Measurements from ENCODE around the gene MINDY4. TPM values are rescaled to one million over a fixed set of nuclear protein-coding genes. Genes with fewer than 3 reads are reported as not detected.

MINDY4 gene
- total RNA-seq, 1 donor from 2014 or later, result 4.7 TPM

- H3K4me1 Mint-ChIP-seq (ENCODE audit: unreplicated experiment), result peaks cover 26% of the 10 kb centered on the region
- H3K4me3 Mint-ChIP-seq (ENCODE audit: unreplicated experiment), result no peak overlapping the region
- H3K27me3 Mint-ChIP-seq (ENCODE audit: unreplicated experiment), result peaks cover 11% of the 10 kb centered on the region
- no peaks in the 10 kb centered on the region for H3K9me3 Mint-ChIP-seq (ENCODE audit: unreplicated experiment)
- H3K27ac Mint-ChIP-seq (ENCODE audit: unreplicated experiment), result no peak overlapping the region
- no peak for TF ChIP-seq CTCF (IDR thresholded peaks at IDR 0.05; ENCODE audit: unreplicated experiment)
- DNase-seq (ENCODE audit: low spot score), result no peak
- H3K36me3 Mint-ChIP-seq (ENCODE audit: low read depth, unreplicated experiment), result no peaks in the 10 kb centered on the region
Measured at GRCh38 chr7:30920021-30920583, 148.9 kb downstream of the MINDY4 start.

GRCh38 chr7:30920584-30921539 lies 149.6 kb downstream of the MINDY4 start:
- Mint-ChIP-seq H3K36me3 (ENCODE audit: low read depth, unreplicated experiment) (no peaks in the 10 kb centered on the region), H3K4me1 (ENCODE audit: unreplicated experiment) (peaks cover 26% of the 10 kb centered on the region), H3K9me3 (ENCODE audit: unreplicated experiment) (no peaks in the 10 kb centered on the region), H3K27ac (ENCODE audit: unreplicated experiment) (no peak overlapping the region), H3K27me3 (ENCODE audit: unreplicated experiment) (peaks cover 11% of the 10 kb centered on the region), H3K4me3 (ENCODE audit: unreplicated experiment) (no peak overlapping the region)
- no peak for DNase-seq (ENCODE audit: low spot score)
- no peak for TF ChIP-seq CTCF (IDR thresholded peaks at IDR 0.05; ENCODE audit: unreplicated experiment)

- Mint-ChIP-seq H3K4me1 (ENCODE audit: unreplicated experiment) (peaks cover 24% of the 10 kb centered on the region), H3K27me3 (ENCODE audit: unreplicated experiment) (peaks cover 11% of the 10 kb centered on the region), H3K4me3 (ENCODE audit: unreplicated experiment) (no peak overlapping the region), H3K36me3 (ENCODE audit: low read depth, unreplicated experiment) (no peaks in the 10 kb centered on the region), H3K9me3 (ENCODE audit: unreplicated experiment) (no peaks in the 10 kb centered on the region), H3K27ac (ENCODE audit: unreplicated experiment) (no peak overlapping the region)
- DNase-seq (ENCODE audit: low spot score), result no peak
- no peak for TF ChIP-seq CTCF (IDR thresholded peaks at IDR 0.05; ENCODE audit: unreplicated experiment)
Measured at GRCh38 chr7:30921540-30922401, 150.6 kb downstream of the MINDY4 start.

- TF ChIP-seq CTCF (IDR thresholded peaks at IDR 0.05; ENCODE audit: unreplicated experiment), result no peak
- H3K27me3 Mint-ChIP-seq (ENCODE audit: unreplicated experiment), result peaks cover 11% of the 10 kb centered on the region
- no peaks in the 10 kb centered on the region for H3K36me3 Mint-ChIP-seq (ENCODE audit: low read depth, unreplicated experiment)
- H3K4me1 Mint-ChIP-seq (ENCODE audit: unreplicated experiment), result peaks cover 16% of the 10 kb centered on the region
- H3K9me3 Mint-ChIP-seq (ENCODE audit: unreplicated experiment), result no peaks in the 10 kb centered on the region
- no peak for DNase-seq (ENCODE audit: low spot score)
- H3K4me3 Mint-ChIP-seq (ENCODE audit: unreplicated experiment), result no peak overlapping the region
- H3K27ac Mint-ChIP-seq (ENCODE audit: unreplicated experiment), result no peak overlapping the region
Measured at GRCh38 chr7:30922596-30922995, 151.4 kb downstream of the MINDY4 start.

All from endothelial cell (in vitro differentiated cells).